GM18861 (cell line): ENCODE results near the gene EEF2K.
"Not testable (repeated sequence)": the region's sequence is repeated elsewhere in the genome, so short reads cannot be mapped to it uniquely, and the experiment has no call there.

ENCODE experiments used
- ATAC-seq: cut with Tn5 transposase; IDR thresholded peaks from one replicate; pipeline ENCODE4 v1.9.1; 2021; ENCODE audit not compliant: unreplicated experiment

EEF2K gene

DNA sequence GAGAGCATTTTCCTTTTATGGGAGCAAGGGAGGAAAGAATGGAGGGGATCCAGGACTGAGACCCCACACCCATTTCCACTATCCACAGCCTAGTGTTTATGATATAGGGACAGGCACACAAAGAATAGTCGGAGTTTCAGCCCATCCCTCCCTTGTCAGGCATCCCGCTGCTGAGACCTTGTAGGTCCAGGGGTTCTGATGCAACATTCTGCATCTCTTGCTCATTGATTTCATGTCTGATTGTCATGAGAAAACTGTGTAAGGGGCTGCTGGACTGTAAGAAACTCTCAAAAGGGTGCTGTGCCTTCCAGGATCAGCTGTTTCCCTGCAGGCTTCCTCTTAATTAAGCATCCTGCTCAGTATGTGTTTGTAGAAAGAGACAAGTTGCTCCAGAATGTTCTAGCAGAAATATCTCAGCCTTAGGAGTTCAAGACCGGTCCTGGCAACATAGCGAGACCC is 85.8 kb downstream of the EEF2K start:
- no peak for ATAC-seq

GRCh38 chr16:22292320-22292719 is 86.2 kb downstream of the EEF2K start:
- ATAC-seq = no peak

- ATAC-seq = no peak
Measured at GRCh38 chr16:22293137-22294106, 87.3 kb downstream of the EEF2K start.

DNA sequence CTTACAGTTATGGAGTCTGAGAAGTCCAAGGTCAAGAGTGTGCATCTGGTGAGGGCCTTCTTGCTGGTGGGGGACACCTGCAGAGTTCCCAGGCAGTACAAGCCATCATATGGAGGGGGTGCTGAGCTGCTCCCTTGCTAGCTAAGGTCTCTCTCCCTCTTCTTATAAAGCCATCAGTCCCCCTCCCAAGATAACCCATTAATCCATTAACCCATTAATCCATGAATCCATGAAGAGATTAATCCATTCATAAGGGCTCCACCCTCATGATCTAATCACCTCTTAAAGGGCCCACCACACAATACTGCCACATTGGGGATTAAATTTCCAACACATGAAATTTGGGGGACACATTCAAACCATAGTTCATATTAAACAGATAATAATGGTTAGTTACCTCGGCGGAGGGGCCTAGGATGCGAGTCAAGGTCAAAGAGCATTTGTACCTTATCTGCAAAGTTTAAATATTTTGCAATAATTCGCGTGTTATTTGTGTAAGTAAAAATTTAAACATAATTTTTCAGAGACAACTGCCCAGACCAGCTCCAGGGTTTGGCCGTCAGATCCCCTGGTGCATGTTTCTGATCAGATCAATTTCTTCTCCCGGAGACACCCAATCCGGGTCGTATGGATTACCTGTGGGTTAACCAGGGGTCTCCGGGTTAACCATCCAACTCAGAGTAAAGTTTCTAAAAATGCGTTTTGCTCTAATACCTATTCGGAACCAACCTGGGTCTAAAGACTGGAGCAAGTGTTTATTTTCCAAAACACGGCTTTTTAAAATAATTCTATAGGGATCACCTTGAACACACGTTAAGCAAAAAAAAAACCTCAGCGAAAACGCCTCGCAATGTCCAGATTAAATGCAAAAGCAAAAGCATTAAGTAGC is 90.4 kb downstream of the EEF2K start:
- ATAC-seq = no peak

DNA sequence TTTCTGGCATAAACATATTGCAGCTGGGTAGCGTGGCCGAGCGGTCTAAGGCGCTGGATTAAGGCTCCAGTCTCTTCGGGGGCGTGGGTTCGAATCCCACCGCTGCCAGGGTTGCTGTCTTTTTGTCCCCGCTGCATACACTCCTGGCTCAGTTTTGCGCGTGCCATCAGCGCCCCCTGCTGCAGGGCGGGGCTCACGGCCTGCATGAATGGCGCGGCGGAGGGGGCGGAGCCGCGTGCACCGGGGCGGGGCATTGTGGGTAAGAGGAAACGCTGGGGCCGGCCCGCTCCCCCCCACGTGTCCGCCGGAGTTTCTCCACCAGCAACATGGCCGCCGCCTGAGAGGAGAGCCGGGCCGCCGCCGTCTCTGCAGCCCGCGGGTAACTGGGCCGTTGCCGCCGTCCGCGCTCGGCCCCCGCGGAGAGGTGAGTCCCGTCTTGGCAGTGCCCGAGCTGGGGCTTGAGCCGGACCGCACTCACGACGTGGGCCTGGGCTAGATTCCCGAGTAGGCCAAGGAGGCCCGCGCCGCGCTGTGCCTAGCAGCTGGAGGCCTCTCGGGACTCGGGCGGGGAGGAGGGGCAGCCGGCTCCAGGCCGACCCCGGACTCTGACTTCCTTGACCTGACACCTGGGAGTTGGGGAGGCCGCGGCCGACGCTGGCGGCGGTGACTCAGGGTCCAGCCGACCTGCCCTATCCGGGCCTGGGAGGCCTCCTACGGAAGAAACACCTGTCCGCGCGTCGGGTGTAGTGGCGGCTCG is 91.2 kb downstream of the EEF2K start, which contains the start of gene POLR3E:
Gene POLR3E (plus strand): TSS at position 296 of the 757 bp plus-strand sequence. CDS start 5,560 bp downstream, outside the sequence.
- peak; percentile 60 for ATAC-seq

DNA sequence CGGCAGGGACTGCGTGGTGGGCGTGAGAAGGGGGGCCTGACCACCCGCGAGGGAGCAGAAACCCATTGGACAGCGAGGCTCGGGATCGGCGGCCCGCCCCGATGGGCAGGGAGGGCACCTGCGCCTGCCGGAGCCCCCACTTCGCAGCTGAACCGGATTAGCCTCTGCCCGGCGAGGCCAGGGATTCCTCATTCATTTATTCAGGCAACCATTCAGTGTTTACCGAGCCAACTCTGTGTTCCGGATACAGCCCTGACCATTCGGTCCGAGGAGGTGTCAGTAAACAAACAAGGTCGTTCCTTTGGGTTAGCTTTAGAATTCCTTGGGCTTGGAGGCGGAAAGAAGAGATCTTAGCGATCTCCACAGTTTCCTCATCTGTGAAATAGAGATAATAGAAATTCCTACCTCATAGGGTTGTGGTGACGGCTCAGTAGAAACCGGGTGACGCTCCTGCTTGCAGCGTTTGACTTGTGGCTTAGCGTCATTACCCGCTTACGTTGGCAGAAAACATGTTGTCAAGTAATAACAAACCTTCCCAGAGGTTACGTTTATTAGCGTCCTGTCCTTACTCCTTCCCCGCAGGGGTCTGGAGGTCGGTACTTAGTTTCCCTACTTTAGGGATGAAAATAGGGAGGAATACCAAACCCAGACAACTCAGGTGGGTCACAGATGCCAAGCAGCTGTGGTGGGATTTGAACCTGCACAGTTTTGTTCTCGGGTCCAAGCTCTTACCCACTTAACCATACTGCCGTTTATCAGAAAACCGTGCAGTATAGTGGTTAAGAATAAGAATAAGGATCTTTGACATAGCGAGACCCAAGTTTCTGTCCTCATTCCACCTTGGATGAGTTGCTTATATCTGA is 92.0 kb downstream of the EEF2K start:
- peak; percentile 35 for ATAC-seq

- ATAC-seq = no peak
Measured at GRCh38 chr16:22299036-22299435, 93.0 kb downstream of the EEF2K start.

- no peak for ATAC-seq
Measured at GRCh38 chr16:22300427-22301071, 94.5 kb downstream of the EEF2K start.

DNA sequence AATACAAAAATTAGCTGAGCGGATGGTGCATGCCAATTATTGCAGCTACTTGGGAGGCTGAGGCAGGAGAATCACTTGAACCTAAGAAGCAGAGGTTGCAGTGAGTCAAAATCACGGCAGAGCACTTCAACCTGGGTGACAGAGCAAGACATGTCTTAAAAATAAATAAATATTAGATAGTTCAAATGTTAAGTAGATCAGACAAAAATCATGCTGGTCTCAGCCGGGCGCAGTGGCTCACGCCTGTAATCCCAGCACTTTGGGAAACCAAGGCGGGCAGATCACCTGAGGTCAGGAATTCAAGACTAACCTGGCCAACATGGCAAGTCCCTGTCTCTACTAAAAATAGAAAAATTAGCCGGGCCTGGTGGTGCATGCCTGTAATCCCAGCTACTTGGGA is 95.3 kb downstream of the EEF2K start:
- not testable (repeated sequence) for ATAC-seq

DNA sequence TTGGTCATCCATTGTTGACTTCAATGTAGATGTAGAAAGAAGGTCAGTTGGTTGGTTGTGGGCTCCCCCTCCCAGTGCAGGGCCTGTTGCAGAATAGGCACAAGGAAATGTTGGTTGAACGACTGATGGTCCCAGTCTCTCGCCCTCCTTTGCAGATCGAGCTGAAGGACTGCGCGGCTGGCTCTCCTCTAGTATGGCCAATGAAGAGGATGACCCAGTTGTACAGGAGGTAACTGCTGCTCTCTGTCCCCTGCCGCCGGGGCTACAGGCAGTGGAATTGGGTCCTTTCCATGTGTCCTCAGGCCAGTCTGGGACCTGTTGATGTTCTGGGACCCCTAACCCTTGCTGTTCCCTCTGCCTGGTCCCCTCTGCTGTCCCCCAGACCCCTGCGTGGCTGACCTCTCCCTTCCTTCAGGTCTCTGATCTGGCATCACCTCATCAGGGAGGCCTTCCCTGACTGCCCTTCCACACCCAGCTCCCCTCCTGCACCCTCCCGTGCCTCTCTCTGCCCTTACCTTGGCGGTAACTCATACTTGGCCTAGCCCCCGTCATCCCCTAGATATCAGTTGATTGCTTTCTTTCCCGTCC is 96.8 kb downstream of the EEF2K start:
- no peak for ATAC-seq

DNA sequence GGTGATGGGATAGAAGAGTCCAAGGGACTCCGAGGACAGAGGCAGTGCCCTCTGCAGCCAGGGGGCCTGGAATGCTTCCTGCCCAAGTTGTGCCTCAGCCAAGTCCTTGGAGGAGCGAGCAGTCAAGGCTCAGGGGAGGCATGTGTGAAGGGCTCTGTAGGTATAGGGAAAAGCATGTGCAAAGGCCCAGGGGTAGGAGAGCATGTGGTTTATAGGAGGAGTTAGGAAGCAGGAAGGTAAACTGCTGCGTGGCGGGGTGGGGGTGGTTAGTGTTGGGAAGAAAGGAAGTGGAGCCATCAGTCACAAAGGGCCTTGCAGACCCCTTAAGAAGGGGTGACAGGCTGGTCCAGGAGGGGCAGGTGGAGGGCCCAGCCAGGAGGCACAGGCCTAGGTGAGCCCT is 98.3 kb downstream of the EEF2K start:
- ATAC-seq = no peak

GRCh38 chr16:22306788-22307187 is 100.7 kb downstream of the EEF2K start:
- no peak for ATAC-seq

- ATAC-seq = no peak
Measured at GRCh38 chr16:22307838-22308237, 101.8 kb downstream of the EEF2K start.

- ATAC-seq = no peak
Measured at GRCh38 chr16:22308824-22309520, 102.9 kb downstream of the EEF2K start.

GRCh38 chr16:22311520-22311919 is 105.4 kb downstream of the EEF2K start:
- no peak for ATAC-seq

- no peak for ATAC-seq
Measured at GRCh38 chr16:22312897-22313781, 107.1 kb downstream of the EEF2K start.

DNA sequence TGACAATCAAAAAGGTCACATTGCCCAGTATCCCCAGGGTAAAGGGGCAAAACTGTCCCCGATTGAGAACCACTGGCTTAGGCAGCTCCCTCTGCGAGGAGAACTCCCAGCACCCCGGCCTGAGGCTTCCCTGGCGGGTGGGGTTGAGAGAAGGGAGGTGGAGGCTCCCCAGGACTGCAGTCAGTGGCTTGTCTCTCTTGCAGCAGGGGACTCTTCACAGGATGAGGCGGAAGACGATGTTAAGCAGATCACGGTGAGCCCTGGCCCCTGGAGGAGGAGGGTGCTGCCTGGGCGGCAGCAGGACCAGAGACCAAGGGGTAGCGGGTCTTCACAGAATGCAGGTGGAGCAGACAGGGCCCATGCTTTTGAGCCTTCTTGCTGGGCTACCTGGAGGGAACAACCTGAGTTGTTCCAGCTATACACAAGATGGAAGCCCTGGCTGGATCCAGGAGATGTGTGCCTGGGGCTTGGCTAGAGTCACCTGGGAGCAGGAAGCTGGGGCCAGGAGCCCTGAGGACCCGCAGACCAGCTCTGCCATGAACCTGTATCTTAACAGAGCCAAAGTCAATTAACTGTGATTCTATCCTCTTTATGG is 107.9 kb downstream of the EEF2K start:
- no peak for ATAC-seq
